Testis (tissue), 3 donors: ENCODE measurements around the gene IL17A. TPM values are rescaled to one million over a fixed set of nuclear protein-coding genes. Genes with fewer than 3 reads are reported as not detected.

Experiments
- DNase-seq: peaks from one replicate; pipeline ENCODE4 v3.0.0-alpha.2; 2019
- H3K27ac ChIP-seq, 2 donors: fragments of 200-600 bp; sonication (generic); one replicate each; pipeline ENCODE4 v1.5.1; 2019
- H3K27me3 ChIP-seq: fragments of 200-600 bp; sonication (generic); one replicate; pipeline ENCODE4 v1.5.1; 2019
- H3K36me3 ChIP-seq: fragments of 200-600 bp; sonication (generic); one replicate; pipeline ENCODE4 v1.5.1; 2017; ENCODE audit warnings: low read depth; ENCODE audit errors: missing control alignments
- H3K4me1 ChIP-seq: fragments of 200-600 bp; sonication (generic); one replicate; pipeline ENCODE4 v1.5.1; 2019
- H3K4me3 ChIP-seq, 2 donors: fragments of 200-600 bp; sonication (generic); one replicate each; pipeline ENCODE4 v1.5.1; 2017 to 2019
- H3K9me3 ChIP-seq: fragments of 200-600 bp; sonication (generic); one replicate; pipeline ENCODE4 v1.5.1; 2017
- POLR2A ChIP-seq: fragments of 450-650 bp; IDR thresholded peaks from one replicate; pipeline ENCODE4 v1.6.1; 2017; ENCODE audit warnings: antibody characterized with exemption, mild to moderate bottlenecking, moderate library complexity
- WGBS, 2 donors: methylation state at CpG; one replicate each; pipeline ENCODE4 v1.1.5; 2018; 5-methylcytosine and 5-hydroxymethylcytosine counted together
- intact Hi-C: fragments of 100-400 bp; cut with DNase I; formaldehyde crosslinking; loops from one replicate; pipeline ENCODE4 v1.15.1; 2023; ENCODE audit warnings: low total_unique reads
- polyA plus RNA-seq: library from polyadenylated mRNA; stranded (reverse); fragments of 350-450 nt; fragmentation: Illumina TruSeq; extraction: RNeasy Lipid Tissue Mini Kit (QIAGEN cat#74804); gene quantifications from one replicate; pipeline ENCODE4 v1.2.3, GENCODE V29; 2014; ENCODE audit warnings: low read depth, low replicate concordance; ENCODE audit not compliant: insufficient read depth
- total RNA-seq, 2 donors: library from RNA; depleted of rRNA; stranded (reverse); fragments of >200 nt; gene quantifications; one replicate each; pipeline ENCODE4 v1.2.3, GENCODE V29; 2016
- TF ChIP-seq, protein P1 (sequence below), 3 experiments: fragments of 450-650 bp in 2 of 3; fragments of 200-600 bp in 1 of 3; sonication (generic) in 1 of 3; IDR thresholded peaks; one replicate each; pipeline ENCODE4 v1.5.1; 2016 to 2019; ENCODE audit warnings: antibody characterized with exemption in 3 of 3, mild to moderate bottlenecking in 2 of 3, moderate library complexity in 1 of 3

The IL17A gene
- total and polyA plus RNA-seq, 3 donors from 2014 or later: not detected

DNA sequence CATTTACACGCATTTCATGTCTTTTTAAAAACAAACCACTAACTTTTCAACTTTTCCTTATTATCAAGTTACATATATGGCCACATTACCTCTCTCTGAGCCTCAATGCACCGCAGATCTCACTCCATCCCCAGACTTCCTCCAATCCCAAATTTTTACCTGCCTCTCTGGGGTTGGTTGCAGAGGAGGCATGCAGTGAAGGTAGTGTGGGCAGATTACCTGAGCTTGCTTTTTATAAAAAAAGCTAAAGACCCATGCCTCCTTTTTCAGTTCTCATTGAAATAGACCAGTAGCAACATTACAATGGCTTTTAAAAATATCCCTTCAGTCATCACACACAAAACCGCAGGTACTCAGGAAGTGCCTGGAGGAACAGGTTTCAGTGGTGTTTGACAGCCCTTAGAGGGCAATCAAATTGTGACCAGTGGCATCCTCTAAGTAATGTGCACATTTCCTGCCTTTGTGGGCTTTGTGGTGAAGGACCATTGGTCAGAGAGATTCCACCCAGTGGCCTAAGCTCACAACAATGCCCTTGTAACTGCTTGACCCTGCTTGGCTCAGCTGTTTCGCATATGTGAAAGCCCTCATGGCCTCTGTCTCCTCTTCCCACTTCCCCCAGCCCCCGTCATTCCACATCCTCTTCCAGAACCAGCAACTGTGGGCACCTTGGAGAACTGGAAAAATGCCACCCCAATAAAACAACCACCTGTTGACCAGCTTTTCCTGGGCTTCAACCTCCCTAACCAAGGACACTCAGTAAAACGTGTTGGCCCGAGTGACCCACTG lies 30.2 kb upstream of the IL17A start:
- intact Hi-C loops: no loop called here
- no peak overlapping the region for H3K4me3 ChIP-seq
- no peak overlapping the region for H3K27ac ChIP-seq
- H3K27me3 ChIP-seq: no peaks in the 10 kb centered on the region
- TF ChIP-seq, protein P1, sequence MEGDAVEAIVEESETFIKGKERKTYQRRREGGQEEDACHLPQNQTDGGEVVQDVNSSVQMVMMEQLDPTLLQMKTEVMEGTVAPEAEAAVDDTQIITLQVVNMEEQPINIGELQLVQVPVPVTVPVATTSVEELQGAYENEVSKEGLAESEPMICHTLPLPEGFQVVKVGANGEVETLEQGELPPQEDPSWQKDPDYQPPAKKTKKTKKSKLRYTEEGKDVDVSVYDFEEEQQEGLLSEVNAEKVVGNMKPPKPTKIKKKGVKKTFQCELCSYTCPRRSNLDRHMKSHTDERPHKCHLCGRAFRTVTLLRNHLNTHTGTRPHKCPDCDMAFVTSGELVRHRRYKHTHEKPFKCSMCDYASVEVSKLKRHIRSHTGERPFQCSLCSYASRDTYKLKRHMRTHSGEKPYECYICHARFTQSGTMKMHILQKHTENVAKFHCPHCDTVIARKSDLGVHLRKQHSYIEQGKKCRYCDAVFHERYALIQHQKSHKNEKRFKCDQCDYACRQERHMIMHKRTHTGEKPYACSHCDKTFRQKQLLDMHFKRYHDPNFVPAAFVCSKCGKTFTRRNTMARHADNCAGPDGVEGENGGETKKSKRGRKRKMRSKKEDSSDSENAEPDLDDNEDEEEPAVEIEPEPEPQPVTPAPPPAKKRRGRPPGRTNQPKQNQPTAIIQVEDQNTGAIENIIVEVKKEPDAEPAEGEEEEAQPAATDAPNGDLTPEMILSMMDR (IDR thresholded peaks at IDR 0.05): no peak
- no peak for TF ChIP-seq POLR2A
- H3K9me3 ChIP-seq: no peaks in the 10 kb centered on the region
- H3K4me1 ChIP-seq: no peaks in the 10 kb centered on the region
- no peak for DNase-seq
- 67 to 75% methylated on average over 7 of the region's 7 CpGs for WGBS, 2 donors
- H3K36me3 ChIP-seq: no peaks in the 10 kb centered on the region

DNA sequence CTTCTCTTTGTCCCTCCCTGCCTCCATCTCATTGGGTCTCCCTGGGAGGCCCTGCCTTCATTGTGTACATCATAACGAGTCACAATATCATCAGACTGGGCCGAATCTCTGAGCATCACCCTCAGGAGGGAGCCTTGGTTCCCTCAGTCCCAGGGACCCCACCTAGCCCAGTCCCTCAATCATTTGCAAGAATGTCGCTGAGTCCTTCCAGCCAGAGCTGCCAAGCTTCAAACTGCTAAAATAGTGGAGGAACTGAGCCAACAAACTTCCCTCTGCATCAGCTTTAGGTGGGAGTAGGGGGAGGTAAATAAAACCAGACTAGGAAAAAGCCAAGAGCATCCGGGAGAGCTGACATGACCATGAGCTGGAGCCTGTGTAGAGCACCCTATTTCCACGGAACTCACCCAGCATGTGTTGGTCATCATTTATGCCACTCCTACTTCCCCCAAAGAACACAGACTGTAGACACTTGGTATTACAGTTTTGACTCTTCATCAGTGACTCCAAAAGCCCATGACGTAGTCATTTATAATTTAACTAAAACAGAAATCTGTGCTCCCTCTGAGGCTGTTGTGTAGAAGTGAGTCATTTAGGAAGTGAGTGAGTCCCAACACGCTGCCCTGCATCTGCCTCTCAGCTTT lies 28.8 kb upstream of the IL17A start:
- TF ChIP-seq, protein P1 (IDR thresholded peaks at IDR 0.05): no peak
- TF ChIP-seq POLR2A: no peak
- intact Hi-C loops: no loop called here
- Histone ChIP-seq H3K27me3 (no peaks in the 10 kb centered on the region), H3K27ac (no peak overlapping the region), H3K4me3 (no peak overlapping the region), H3K36me3 (no peaks in the 10 kb centered on the region), H3K4me1 (no peaks in the 10 kb centered on the region), H3K9me3 (no peaks in the 10 kb centered on the region)
- no peak for DNase-seq
- 61 to 70% methylated on average over 7 of the region's 7 CpGs for whole genome bisulfite sequencing, 2 donors

DNA sequence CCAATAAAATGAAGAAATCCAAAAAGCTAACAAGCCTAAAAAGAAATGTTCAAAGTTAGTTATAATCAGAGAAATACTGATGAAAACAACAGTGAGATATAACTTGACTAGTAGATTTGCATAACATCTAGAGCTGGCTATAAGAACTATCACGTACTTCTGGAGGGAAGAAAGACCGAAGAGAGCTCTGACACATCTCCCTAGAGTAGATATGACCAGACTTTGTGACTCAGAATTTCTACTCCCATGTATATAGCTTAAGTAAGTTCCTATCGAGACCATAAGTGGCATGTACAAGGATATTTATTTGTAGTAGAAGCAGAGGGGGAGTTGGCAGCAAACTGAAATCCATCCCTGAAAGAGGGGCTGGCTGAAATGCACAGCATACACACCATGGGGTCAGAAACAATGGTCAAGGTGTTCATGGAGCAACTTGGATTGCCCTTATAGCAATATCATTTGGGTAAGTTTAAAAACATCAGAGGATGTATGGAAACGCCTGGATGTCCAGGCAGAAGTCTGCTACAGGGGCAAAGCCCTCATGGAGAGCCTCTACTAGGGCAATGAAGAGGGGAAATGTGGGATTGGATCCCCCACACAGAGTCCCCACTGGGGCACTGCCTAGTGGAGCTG lies 25.6 kb upstream of the IL17A start:
- no peak for TF ChIP-seq POLR2A
- H3K27ac ChIP-seq: no peak overlapping the region
- H3K4me1 ChIP-seq: no peaks in the 10 kb centered on the region
- H3K9me3 ChIP-seq: no peaks in the 10 kb centered on the region
- DNase-seq: no peak
- H3K36me3 ChIP-seq: no peaks in the 10 kb centered on the region
- WGBS, 2 donors: 75 to 77% methylated on average over 4 of the region's 4 CpGs
- intact Hi-C loops: no loop called here
- no peak overlapping the region for H3K4me3 ChIP-seq
- H3K27me3 ChIP-seq: no peaks in the 10 kb centered on the region

DNA sequence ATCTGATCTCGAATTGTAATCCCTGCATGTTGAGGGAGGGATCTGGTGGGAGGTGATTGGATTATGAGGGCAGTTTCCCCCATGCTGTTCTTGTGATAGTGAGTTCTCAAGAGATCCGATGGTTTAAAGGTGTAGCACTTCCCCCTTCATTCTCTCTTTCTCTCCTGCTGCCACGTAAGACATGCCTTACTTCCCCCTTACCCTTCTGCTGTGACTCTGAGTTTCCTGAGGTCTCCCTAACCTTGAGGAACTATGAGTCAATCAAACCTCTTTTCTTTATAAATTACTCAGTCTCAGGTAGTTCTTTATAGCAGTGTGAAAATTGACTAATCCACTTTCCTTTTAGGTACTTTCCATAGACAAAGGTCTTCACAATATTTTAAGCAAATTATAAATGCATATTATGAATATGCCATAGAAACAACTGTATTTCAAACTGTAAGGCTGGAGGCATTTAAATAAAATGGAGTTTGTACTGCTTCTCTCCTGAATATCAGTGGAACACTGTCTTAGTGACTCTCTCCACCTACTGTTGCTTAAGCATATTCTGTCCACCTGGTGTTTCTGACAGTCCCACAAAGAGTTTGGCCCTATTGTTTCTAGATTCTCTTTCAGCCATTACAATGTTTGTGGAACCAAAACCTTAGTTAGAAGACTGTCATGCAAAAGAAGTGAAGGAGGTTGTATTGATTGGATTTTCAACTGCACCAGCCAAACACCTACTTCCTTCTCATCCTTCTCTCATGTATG lies 24.3 kb upstream of the IL17A start:
- WGBS, 2 donors: 69 to 79% methylated on average over 3 of the region's 3 CpGs
- H3K4me1 ChIP-seq: no peaks in the 10 kb centered on the region
- H3K4me3 ChIP-seq: no peak overlapping the region
- H3K27ac ChIP-seq: no peak overlapping the region
- H3K27me3 ChIP-seq: no peaks in the 10 kb centered on the region
- H3K36me3 ChIP-seq: no peaks in the 10 kb centered on the region
- no peaks in the 10 kb centered on the region for H3K9me3 ChIP-seq
- DNase-seq: no peak
- TF ChIP-seq, protein P1 (IDR thresholded peaks at IDR 0.05): no peak
- no peak for TF ChIP-seq POLR2A
- intact Hi-C loops: no loop called here
